ENCODE data around the gene SGCA. TPM values are rescaled to one million over a fixed set of nuclear protein-coding genes. Genes with fewer than 3 reads are reported as not detected.
A peak's percentile ranks its signal among the peaks of the same experiment; 100 is the strongest.

The SGCA gene
- total and polyA plus RNA-seq, 10 of the 15 experiments (the other 5 are each of a cell fraction or from before 2014, with no cell fraction given): 0.13 to 2.2 (median 0.50) TPM; not detected in 2

DNA sequence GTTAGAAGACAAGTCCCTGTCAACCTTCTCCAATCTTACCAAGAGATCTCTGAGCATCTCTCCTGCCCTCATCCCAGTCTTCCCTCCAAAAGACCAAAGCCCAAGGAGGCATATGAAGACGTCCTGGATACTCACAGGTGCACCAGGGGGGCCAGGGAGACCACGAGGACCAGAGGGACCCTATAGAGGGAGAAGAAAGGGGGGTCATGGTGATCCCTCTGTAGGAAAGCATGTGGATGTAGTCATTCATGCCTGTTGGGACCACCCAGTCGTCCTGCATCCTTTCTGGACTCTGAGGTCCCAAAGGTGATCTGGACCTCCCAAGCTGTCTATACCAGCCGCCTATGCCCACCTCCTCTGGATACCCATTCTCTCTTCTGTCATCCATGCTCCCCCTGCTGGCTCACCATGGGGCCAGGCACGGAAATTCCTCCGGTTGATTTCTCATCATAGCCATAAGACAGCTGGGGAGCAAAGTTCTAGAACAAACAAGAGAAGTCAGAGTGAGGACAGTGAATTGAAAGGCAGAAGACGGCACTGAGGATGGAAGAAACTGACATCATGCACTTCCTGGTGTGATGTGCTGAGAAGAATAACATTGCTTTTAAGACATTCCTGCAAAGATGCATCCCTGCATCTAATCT lies 32.3 kb downstream of the SGCA start (continued):
- TF ChIP-seq, protein P1, sequence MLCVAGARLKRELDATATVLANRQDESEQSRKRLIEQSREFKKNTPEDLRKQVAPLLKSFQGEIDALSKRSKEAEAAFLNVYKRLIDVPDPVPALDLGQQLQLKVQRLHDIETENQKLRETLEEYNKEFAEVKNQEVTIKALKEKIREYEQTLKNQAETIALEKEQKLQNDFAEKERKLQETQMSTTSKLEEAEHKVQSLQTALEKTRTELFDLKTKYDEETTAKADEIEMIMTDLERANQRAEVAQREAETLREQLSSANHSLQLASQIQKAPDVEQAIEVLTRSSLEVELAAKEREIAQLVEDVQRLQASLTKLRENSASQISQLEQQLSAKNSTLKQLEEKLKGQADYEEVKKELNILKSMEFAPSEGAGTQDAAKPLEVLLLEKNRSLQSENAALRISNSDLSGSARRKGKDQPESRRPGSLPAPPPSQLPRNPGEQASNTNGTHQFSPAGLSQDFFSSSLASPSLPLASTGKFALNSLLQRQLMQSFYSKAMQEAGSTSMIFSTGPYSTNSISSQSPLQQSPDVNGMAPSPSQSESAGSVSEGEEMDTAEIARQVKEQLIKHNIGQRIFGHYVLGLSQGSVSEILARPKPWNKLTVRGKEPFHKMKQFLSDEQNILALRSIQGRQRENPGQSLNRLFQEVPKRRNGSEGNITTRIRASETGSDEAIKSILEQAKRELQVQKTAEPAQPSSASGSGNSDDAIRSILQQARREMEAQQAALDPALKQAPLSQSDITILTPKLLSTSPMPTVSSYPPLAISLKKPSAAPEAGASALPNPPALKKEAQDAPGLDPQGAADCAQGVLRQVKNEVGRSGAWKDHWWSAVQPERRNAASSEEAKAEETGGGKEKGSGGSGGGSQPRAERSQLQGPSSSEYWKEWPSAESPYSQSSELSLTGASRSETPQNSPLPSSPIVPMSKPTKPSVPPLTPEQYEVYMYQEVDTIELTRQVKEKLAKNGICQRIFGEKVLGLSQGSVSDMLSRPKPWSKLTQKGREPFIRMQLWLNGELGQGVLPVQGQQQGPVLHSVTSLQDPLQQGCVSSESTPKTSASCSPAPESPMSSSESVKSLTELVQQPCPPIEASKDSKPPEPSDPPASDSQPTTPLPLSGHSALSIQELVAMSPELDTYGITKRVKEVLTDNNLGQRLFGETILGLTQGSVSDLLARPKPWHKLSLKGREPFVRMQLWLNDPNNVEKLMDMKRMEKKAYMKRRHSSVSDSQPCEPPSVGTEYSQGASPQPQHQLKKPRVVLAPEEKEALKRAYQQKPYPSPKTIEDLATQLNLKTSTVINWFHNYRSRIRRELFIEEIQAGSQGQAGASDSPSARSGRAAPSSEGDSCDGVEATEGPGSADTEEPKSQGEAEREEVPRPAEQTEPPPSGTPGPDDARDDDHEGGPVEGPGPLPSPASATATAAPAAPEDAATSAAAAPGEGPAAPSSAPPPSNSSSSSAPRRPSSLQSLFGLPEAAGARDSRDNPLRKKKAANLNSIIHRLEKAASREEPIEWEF (IDR thresholded peaks at IDR 0.05; ENCODE audit: insufficient replicate concordance, low read depth, low read length): no peak
- TF ChIP-seq ETV6 (conservative IDR thresholded peaks at IDR 0.05 in 1 of 2, IDR thresholded peaks at IDR 0.05 in 1 of 2; ENCODE audit: borderline replicate concordance in 1 of 2, low read depth in 1 of 2) (no peak), IKZF1 (conservative IDR thresholded peaks at IDR 0.05) (0 out of 2 replicates have a peak, but pooled peaks have one; percentile 10), CHD1 (IDR thresholded peaks at IDR 0.05; ENCODE audit: low read depth, low read length) (no peak), SREBF2 (IDR thresholded peaks at IDR 0.05; ENCODE audit: low read length) (no peak), SRF (IDR thresholded peaks at IDR 0.05; ENCODE audit: low read depth in 2 of 2, low read length in 2 of 2) (no peak), SMAD1 (IDR thresholded peaks at IDR 0.05; ENCODE audit: low read depth, partially characterized antibody) (no peak), RAD21 (IDR thresholded peaks at IDR 0.05; ENCODE audit: insufficient read depth, low read depth, low read length) (peak; percentile 76), RELA (IDR thresholded peaks at IDR 0.05; ENCODE audit: borderline replicate concordance, partially characterized antibody) (peak; percentile 20), RCOR1 (conservative IDR thresholded peaks at IDR 0.05; ENCODE audit: low read depth, low read length) (no peak), LARP7 (IDR thresholded peaks at IDR 0.05) (no peak), POLR2AphosphoS5 (IDR thresholded peaks at IDR 0.05; ENCODE audit: low read length) (no peak), TARDBP (IDR thresholded peaks at IDR 0.05; ENCODE audit: borderline replicate concordance) (no peak), CHD2 (IDR thresholded peaks at IDR 0.05; ENCODE audit: borderline replicate concordance, low read depth, low read length) (no peak), SREBF1 (IDR thresholded peaks at IDR 0.05; ENCODE audit: low read length) (no peak)
- TF ChIP-seq, protein P2, sequence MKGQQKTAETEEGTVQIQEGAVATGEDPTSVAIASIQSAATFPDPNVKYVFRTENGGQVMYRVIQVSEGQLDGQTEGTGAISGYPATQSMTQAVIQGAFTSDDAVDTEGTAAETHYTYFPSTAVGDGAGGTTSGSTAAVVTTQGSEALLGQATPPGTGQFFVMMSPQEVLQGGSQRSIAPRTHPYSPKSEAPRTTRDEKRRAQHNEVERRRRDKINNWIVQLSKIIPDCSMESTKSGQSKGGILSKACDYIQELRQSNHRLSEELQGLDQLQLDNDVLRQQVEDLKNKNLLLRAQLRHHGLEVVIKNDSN (IDR thresholded peaks at IDR 0.05; ENCODE audit: borderline replicate concordance, extremely low read length, insufficient read depth, low read depth, low read length): no peak
- TF ChIP-seq, protein P3, sequence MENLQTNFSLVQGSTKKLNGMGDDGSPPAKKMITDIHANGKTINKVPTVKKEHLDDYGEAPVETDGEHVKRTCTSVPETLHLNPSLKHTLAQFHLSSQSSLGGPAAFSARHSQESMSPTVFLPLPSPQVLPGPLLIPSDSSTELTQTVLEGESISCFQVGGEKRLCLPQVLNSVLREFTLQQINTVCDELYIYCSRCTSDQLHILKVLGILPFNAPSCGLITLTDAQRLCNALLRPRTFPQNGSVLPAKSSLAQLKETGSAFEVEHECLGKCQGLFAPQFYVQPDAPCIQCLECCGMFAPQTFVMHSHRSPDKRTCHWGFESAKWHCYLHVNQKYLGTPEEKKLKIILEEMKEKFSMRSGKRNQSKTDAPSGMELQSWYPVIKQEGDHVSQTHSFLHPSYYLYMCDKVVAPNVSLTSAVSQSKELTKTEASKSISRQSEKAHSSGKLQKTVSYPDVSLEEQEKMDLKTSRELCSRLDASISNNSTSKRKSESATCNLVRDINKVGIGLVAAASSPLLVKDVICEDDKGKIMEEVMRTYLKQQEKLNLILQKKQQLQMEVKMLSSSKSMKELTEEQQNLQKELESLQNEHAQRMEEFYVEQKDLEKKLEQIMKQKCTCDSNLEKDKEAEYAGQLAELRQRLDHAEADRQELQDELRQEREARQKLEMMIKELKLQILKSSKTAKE (IDR thresholded peaks at IDR 0.05; ENCODE audit: low read depth, poor library complexity, severe bottlenecking): no peak
- TF ChIP-seq, protein P4, sequence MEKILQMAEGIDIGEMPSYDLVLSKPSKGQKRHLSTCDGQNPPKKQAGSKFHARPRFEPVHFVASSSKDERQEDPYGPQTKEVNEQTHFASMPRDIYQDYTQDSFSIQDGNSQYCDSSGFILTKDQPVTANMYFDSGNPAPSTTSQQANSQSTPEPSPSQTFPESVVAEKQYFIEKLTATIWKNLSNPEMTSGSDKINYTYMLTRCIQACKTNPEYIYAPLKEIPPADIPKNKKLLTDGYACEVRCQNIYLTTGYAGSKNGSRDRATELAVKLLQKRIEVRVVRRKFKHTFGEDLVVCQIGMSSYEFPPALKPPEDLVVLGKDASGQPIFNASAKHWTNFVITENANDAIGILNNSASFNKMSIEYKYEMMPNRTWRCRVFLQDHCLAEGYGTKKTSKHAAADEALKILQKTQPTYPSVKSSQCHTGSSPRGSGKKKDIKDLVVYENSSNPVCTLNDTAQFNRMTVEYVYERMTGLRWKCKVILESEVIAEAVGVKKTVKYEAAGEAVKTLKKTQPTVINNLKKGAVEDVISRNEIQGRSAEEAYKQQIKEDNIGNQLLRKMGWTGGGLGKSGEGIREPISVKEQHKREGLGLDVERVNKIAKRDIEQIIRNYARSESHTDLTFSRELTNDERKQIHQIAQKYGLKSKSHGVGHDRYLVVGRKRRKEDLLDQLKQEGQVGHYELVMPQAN (conservative IDR thresholded peaks at IDR 0.05): no peak

Measured in GM12878 (cell line).